Measurements from ENCODE around the gene ANKLE2. TPM values are rescaled to one million over a fixed set of nuclear protein-coding genes. Genes with fewer than 3 reads are reported as not detected.

ANKLE2 gene
- total RNA-seq, 1 donor from 2014 or later: 136 TPM

DNA sequence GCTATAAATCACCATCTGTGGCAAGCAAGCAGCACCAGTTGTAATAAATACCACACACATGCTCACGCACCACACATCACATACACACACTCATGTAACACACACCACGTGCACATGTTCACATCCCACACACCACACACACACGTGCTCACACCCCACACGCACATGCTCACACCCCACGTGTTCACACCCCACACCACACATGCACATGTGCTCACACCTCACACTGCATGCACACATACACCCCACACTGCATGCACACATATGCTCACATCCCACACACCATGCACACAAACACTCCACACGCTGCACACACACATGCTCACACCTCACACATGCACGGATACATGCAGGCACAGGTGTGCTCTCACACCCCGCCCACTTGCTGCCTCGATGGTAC lies 22.9 kb upstream of the ANKLE2 start:
- intact Hi-C loops (cut with micrococcal nuclease): no loop called here
- CTCF ChIA-PET: no interaction called here
- ATAC-seq (ENCODE audit: low read depth) (no peak), DNase-seq (no peak)
- Mint-ChIP-seq H3K36me3 (ENCODE audit: low read depth) (peaks cover 87% of the 10 kb centered on the region), H3K4me3 (no peak overlapping the region), H3K27ac (no peak overlapping the region), H3K27me3 (no peaks in the 10 kb centered on the region), H3K9me3 (no peaks in the 10 kb centered on the region), H3K4me1 (no peaks in the 10 kb centered on the region)
- TF ChIP-seq, protein P1, sequence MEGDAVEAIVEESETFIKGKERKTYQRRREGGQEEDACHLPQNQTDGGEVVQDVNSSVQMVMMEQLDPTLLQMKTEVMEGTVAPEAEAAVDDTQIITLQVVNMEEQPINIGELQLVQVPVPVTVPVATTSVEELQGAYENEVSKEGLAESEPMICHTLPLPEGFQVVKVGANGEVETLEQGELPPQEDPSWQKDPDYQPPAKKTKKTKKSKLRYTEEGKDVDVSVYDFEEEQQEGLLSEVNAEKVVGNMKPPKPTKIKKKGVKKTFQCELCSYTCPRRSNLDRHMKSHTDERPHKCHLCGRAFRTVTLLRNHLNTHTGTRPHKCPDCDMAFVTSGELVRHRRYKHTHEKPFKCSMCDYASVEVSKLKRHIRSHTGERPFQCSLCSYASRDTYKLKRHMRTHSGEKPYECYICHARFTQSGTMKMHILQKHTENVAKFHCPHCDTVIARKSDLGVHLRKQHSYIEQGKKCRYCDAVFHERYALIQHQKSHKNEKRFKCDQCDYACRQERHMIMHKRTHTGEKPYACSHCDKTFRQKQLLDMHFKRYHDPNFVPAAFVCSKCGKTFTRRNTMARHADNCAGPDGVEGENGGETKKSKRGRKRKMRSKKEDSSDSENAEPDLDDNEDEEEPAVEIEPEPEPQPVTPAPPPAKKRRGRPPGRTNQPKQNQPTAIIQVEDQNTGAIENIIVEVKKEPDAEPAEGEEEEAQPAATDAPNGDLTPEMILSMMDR (IDR thresholded peaks at IDR 0.05): no peak
- POLR2A ChIA-PET: no interaction called here

DNA sequence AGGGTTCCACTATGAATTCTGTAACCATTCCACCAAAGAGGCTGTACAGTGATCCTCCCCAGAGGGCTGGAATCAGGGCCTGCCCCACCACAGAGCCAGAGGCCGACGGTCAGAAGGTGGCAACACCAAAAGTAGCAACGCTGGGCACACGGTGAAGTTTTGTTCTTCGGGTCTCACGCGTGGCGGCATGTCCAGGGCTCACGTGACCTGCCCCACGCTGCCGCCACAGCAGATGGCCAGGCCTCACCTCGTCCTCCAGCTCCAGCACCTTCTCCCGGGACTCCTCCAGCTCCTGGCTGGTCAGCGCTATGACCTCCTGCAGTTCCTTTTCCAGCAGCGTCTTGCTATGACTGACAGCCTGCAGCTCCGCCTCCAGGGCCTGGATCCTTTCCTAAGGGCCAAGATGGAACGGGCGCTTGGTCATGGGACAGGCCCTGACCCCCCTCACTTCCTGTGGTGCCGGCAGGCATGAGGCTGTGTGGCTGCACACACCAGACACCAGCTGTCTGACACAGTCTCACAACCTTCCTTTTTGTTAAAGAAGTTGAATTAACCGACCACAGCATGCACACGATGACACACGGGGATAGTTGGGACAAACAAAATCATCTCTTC lies 22.4 kb upstream of the ANKLE2 start:
- Mint-ChIP-seq H3K4me3 (no peak overlapping the region), H3K27ac (no peak overlapping the region), H3K4me1 (no peaks in the 10 kb centered on the region), H3K9me3 (no peaks in the 10 kb centered on the region), H3K27me3 (no peaks in the 10 kb centered on the region), H3K36me3 (ENCODE audit: low read depth) (peaks cover 86% of the 10 kb centered on the region)
- POLR2A ChIA-PET: no interaction called here
- TF ChIP-seq, protein P1 (IDR thresholded peaks at IDR 0.05): no peak
- CTCF ChIA-PET: no interaction called here
- intact Hi-C loops (cut with micrococcal nuclease): no loop called here
- no peak for DNase-seq
- no peak for ATAC-seq (ENCODE audit: low read depth)

- peaks cover 84% of the 10 kb centered on the region for H3K36me3 Mint-ChIP-seq (ENCODE audit: low read depth)
- POLR2A ChIA-PET: interaction anchor here (0.6 to 1.4 kb wide), 3 partner anchors 16 to 21 kb away, joined by 3 to 5 read pairs (median 3); no protein-coding TSS in a partner anchor
- CTCF ChIA-PET: no interaction called here
- DNase-seq (no peak), ATAC-seq (ENCODE audit: low read depth) (no peak)
- no peak overlapping the region for H3K27ac Mint-ChIP-seq
- no peaks in the 10 kb centered on the region for H3K4me1 Mint-ChIP-seq
- no peaks in the 10 kb centered on the region for H3K27me3 Mint-ChIP-seq
- H3K9me3 Mint-ChIP-seq: no peaks in the 10 kb centered on the region
- H3K4me3 Mint-ChIP-seq: no peak overlapping the region
- intact Hi-C loops (cut with micrococcal nuclease): no loop called here
- TF ChIP-seq, protein P1 (IDR thresholded peaks at IDR 0.05): no peak
These were observed 20.3 kb upstream of the ANKLE2 start for GRCh38 chr12:132781938-132782337.

GRCh38 chr12:132779781-132780353 lies 18.2 kb upstream of the ANKLE2 start:
- H3K4me3 Mint-ChIP-seq: no peak overlapping the region
- CTCF ChIA-PET: no interaction called here
- intact Hi-C loops (cut with micrococcal nuclease): no loop called here
- TF ChIP-seq, protein P1 (IDR thresholded peaks at IDR 0.05): no peak
- POLR2A ChIA-PET: no interaction called here
- no peaks in the 10 kb centered on the region for H3K27me3 Mint-ChIP-seq
- peaks cover 82% of the 10 kb centered on the region for H3K36me3 Mint-ChIP-seq (ENCODE audit: low read depth)
- no peak for ATAC-seq (ENCODE audit: low read depth)
- H3K9me3 Mint-ChIP-seq: no peaks in the 10 kb centered on the region
- H3K27ac Mint-ChIP-seq: no peak overlapping the region
- no peak for DNase-seq
- no peaks in the 10 kb centered on the region for H3K4me1 Mint-ChIP-seq

GRCh38 chr12:132777614-132778013 lies 16.0 kb upstream of the ANKLE2 start:
- H3K27me3 Mint-ChIP-seq: no peaks in the 10 kb centered on the region
- H3K4me1 Mint-ChIP-seq: peaks cover 7% of the 10 kb centered on the region
- DNase-seq: no peak
- ATAC-seq (ENCODE audit: low read depth): no peak
- ChIA-PET CTCF (no interaction called here), POLR2A (no interaction called here)
- intact Hi-C loops (cut with micrococcal nuclease): no loop called here
- TF ChIP-seq, protein P1 (IDR thresholded peaks at IDR 0.05): no peak
- peaks cover 79% of the 10 kb centered on the region for H3K36me3 Mint-ChIP-seq (ENCODE audit: low read depth)
- no peak overlapping the region for H3K27ac Mint-ChIP-seq
- no peaks in the 10 kb centered on the region for H3K9me3 Mint-ChIP-seq
- no peak overlapping the region for H3K4me3 Mint-ChIP-seq
